Muscle of arm (tissue), 12 donors: ENCODE results near the gene AP4E1. TPM values are rescaled to one million over a fixed set of nuclear protein-coding genes. Genes with fewer than 3 reads are reported as not detected.
"Not testable (repeated sequence)": the region's sequence is repeated elsewhere in the genome, so short reads cannot be mapped to it uniquely, and the experiment has no call there.

ENCODE experiments used
- DNase-seq: peaks from one replicate; pipeline ENCODE4 v3.0.0-alpha.2; 2013
- polyA plus RNA-seq, 12 donors: library from polyadenylated mRNA; unstranded; fragments of 120-200 nt; gene quantifications; one replicate each; pipeline ENCODE4 v1.2.1, GENCODE V29; 2013; ENCODE audit not compliant: insufficient read length in 12 of 12

Gene AP4E1
- polyA plus RNA-seq, 12 donors: 6.9 to 10.7 (median 8.7) TPM; not detected in 1

DNA sequence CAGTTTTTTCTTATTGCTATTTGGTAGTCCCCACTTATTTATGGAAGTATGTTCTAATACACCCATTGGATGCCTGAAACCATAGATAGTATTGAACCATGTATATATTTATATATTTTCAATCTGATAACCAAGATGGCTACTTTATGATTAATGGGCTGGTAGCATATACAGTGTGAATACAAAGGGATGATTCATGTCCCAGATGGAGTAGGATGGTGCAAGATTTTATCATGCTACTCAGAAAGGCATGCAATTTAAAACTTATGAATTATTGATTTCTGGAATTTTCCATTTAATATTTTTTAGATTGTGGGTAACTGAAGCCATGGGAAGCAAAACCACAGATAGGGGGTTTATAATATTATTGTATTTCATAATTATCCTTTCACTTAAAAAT, 35.2 kb downstream of the AP4E1 start:
- no peak for DNase-seq

DNA sequence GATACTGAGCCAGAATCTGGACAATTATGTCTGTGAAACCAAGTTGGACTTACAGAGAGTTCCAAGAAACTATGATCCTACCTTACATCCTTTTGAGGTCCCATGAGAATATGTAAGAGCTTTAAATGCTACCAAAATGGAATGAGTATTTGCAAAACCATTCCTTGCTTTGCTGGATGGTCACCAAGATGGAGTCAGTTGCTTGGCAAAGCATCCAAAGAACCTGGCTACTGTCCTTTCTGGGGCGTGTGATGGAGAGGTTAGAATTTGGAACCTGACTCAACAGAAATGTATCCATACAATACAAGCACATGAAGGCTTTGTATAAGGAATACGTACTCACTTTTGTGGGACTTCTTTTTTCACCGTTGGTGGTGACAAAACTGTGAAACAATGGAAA, 36.2 kb downstream of the AP4E1 start:
- no peak for DNase-seq

DNA sequence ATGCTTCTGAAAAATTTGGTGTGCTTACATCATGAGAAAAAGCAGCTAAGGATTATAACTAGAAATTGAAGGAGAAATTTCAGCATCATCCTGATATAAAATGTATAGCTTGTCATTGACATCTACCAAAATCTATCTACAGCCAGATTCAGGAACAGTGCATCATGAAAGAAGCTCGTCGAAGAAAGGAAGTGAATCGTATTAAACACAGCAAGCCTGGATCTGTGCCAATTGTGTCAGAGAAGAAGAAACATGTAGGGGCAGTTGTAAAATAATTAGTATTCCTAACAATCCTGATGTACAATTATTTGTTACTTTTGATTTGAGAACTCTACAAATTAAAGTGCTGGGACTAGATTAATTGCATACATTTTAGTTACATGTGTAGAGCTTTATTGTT, 37.2 kb downstream of the AP4E1 start:
- DNase-seq: no peak

DNA sequence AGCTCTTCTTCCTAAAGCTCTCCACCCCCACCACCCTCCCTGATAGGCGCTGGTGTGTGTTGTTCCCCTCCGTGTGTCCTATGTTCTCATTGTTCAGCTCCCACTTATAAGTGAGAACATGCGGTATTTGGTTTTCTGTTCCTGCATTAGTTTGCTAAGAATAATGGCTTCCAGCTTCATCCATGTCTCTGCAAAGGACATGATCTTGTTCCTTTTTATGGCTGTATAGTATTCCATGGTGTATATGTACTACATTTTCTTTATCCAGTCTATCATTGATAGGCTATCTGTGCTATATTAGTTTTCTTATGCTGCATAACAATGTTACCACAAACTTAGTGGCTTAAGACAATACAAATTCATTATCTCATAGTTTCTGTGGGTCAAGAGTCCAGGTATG, 42.3 kb downstream of the AP4E1 start:
- DNase-seq: not testable (repeated sequence)

DNA sequence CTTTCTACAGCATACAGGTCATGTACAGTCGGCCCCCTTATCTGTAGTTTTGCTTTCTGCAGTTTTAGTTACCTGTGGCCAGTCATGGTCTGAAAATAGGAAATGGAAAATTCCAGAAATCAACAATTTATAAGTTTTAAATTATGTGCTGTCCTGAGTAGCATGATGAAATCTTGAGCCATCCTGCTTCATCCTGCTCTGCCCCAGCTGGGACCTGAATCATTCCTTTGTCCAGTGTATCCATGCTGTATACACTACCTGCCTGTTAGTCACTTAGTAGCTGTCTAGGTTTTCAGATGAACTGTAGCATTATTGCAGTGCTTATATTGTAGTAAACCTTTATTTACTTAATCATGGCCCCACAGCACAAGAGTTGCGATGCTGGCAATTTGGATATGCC, 44.8 kb downstream of the AP4E1 start:
- DNase-seq: no peak

DNA sequence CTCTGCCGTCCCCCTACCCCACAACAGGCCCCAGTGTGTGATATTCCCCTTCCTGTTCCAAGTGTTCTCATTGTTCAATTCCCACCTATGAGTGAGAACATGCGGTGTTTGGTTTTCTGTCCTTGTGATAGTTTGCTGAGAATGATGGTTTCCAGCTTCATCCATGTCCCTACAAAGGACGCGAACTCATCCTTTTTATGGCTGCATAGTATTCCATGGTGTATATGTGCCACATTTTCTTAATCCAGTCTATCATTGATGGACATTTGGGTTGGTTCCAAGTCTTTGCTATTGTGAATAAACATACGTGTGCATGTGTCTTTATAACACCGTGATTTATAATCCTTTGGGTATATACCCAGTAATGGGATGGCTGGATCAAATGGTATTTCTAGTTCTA, 46.4 kb downstream of the AP4E1 start:
- DNase-seq: not testable (repeated sequence)

DNA sequence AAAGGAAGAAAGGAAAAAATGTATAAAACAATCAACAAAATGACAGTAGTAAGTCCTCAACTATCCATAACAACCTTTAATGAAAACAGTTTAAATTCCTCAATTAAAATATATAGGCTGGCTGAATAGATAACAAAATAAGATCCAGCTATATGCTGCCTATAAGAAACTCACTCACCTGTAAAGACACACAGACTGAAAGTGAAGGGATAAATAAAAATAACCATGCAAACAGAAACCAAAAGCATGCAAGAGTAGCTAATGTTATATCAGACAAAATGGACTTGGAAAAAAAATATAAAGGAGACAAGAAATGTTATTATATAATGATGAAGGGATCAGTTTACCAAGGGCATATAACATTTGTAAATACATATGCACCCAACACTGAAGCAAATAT, 51.2 kb downstream of the AP4E1 start:
- DNase-seq: no peak

DNA sequence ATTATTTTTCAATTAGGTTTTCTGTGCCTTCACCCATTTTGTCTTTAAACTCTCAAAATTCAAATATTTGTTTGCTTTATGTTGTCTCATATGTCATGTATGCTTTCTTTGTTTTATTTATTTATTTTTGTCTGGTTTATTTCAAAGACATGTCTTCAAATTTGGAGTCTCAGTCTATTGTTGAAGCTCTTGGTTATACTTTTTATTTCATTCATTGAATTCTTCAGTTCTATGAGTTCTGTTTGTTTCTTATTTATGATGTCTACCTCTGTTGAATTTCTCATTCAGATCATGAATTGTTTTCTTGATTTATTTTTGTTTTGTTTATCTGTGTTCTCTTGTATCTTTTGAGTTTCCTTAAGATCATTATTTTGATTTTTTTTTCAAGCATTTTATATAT, 55.6 kb downstream of the AP4E1 start:
- no peak for DNase-seq

DNA sequence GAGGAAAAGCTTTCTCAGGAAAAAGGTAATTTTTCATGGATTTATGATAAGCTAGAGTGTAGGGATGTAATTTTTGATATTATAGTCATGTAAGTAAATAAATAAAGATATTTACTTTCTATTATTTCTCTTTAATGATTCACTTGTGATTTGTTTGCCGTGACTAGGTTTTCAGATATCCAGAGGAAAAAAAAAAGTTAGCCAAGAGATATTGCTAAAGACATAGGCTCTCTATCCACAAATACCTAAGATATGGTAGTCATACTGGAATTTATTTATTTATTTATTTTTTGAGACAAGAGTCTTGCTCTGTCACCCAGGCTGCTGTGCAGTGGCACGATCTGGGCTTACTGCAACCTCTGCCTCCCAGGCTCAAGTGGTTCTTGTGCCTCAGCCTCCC, 59.9 kb downstream of the AP4E1 start:
- DNase-seq: no peak

DNA sequence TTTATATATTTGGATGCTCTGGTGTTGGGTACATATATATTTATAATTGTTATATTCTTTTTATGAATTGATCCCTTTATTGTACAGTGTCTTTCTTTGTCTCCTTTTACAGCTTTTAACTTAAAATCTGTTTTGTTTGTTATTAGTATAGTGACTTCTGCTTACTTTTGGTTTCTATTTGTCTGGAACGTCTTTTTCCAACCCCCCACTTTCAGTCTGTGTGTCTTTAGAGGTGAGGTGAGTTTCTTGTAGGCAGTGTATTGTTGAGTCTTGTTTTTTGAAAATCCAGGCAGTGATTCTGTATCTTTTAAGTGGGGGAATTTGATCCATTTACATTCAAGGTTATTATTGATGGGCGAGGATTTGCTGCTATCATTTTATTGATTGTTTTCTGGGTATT, 62.0 kb downstream of the AP4E1 start:
- no peak for DNase-seq

DNA sequence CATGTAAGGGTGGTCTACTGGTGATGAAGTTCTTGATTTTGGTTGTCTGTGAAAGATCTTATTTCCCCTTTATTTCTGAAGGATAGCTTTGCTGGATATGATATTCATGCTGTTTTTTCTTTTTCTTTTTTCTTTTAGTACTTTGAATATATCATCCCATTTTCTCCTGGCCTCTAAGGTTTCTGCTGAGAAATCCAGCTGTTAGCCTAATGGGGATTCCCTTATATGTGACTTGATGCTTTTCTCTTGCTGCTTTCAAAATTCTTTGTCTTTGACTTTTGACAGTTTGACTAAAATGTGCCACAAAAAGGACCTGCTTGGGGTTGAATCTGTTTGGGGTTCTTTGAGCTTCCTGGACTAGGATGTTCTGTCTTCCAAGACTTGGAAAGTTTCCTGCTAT, 62.6 kb downstream of the AP4E1 start:
- DNase-seq: no peak

DNA sequence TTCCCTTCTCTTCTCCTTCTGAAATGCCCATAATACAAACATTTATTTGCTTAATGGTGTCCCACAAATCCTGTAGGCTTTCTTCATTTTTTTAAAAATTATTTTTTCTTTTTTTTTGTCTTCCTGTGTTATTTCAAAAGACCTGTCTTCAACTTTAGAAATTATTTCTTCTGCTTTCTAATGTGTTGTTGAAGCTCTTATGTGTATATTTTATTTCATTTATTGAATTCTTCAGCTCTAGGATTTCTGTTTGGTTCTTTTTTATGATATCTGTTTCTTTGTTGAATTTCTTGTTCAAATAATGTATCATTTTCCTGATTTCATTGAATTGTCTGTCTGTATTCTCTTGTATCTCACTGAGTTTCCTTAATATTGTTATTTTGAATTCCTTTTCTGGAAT, 63.1 kb downstream of the AP4E1 start:
- DNase-seq: no peak

DNA sequence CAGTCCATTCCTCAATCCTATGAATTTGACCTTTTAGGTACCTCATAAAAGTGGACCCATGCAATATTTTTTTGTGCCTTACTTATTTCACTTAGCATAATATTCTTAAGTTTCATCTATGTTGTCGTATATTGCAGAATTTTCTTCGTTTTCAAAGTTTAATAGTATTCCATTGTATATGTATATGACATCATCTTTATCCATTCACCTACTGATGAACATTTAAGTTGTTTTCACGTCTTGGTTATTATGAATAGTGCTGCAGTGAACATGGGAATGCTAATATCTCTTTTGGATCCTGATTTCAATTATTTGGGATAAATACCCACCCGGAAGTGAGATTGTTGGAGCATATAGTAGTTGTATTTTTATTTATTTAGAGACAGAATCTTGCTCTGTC, 65.1 kb downstream of the AP4E1 start:
- no peak for DNase-seq

DNA sequence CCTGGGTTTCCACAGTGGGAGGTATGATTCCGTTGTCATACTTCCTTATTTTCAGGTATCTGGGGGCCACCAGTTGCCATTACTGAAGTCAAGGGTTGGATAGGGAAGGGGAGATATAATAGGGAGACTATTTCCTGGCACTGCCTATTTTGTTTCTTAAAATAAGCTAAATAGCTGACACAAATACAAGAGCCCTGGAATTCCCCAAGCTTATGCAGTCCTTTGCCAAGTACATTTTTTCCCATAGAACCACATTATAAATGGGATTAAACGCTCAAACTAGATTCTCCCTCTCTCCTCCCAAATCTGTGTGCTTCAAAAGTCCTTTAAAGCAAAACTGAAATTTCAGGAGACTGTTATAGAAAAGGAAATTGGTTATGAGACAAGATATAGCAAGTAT, 68.7 kb downstream of the AP4E1 start:
- DNase-seq: peak; percentile 35

DNA sequence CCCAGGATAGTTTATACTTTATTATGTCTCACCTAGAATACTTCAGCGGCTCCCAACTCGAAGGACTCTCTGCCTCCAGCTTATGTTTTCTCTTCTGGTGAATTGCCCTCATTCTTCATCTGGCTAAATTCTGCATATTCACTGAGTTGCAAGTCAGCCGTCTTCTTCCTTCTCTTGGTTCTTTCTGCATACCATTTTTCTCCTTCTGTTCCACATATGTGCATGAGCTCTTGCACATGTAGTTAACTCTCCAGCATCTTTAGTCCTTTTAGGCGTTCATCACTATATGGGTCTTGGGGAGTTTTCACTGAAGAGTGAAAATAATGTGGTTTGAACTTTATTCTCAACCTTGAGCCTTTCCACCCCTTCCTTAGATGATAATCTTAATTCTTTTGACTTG, 70.1 kb downstream of the AP4E1 start:
- no peak for DNase-seq

DNA sequence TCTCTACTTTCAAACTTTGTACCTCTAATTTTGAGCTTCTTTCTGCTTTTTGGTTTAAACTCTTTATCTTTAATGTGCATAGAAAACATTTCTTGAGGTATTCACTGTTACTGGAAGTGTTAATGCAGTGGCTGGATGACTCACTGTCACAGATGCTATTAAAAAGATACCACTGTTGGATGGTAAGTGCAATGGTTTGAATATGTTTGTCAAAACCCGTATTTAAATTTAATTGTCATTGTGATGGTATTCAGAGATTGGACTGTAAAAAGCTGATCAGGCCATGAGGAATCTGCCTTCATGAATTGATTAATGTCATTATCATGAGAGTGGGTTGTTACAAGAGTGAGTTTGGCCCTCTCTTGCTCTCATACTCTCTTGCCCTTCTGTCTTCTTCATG, 70.6 kb downstream of the AP4E1 start:
- no peak for DNase-seq

DNA sequence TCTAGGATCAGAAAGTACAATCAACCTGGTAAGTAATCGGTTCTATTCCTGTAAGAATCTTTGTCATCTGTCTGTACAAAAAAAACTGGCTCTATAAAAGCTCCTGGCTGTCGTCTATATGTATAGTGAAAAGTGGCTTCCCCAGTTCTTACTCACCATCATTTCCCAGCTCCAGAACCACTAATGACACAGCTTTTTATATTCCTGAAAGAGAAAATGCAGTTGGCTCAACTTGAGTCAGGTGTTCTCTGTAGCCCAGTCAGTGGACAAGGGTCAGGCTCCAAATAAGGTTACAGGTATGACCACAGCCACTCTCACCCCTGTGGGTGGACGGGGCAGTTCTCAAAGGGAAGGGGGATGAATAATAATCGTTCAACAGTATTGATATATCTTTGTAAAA, 85.1 kb downstream of the AP4E1 start:
- no peak for DNase-seq

DNA sequence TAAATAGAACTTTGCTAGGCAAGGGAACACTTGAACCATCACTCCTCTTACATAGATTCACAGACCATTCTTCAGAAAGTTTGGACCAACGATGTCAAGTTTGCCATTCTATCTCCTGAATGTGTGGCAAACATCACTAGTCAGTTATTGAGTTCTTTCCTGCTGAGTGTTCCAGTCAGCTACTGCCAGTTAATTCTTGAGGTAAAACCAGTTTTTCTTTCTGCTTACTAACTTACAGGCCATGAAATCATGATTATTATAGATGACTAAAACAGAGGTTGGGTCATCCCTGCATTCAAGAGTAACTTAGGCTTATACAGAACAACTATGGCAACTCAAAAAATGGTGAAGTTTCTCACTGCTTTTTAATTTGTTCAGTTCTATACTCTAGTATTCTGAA, 88.2 kb downstream of the AP4E1 start:
- DNase-seq: no peak

DNA sequence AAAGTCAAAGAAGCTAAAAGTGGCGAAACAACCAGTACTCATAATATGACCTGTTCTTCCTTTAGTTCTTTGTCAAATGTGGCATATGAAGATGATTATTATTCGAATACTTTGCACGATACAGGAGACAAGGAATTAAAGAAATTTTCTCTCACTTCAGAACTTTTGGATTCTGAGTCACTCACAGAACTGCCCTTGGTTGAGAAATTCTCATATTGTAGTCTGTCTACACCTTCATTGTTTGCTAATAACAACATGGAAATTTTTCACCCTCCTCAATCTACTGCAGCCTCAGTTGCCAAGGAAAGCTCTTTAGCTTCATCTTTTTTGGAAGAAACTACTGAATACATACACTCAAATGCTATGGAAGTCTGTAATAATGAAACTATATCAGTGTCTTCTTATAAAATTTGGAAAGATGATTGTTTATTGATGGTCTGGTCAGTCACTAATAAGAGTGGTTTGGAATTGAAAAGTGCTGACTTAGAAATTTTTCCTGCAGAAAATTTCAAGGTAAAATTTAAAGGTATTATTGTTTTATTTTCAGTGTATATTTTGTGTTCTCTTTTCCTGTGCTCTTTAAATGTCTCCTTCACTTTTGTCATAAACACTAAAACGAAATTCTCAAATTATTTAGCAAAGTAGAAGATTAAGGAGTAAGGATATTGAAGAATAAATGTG, 89.0 kb downstream of the AP4E1 start:
- DNase-seq: no peak

DNA sequence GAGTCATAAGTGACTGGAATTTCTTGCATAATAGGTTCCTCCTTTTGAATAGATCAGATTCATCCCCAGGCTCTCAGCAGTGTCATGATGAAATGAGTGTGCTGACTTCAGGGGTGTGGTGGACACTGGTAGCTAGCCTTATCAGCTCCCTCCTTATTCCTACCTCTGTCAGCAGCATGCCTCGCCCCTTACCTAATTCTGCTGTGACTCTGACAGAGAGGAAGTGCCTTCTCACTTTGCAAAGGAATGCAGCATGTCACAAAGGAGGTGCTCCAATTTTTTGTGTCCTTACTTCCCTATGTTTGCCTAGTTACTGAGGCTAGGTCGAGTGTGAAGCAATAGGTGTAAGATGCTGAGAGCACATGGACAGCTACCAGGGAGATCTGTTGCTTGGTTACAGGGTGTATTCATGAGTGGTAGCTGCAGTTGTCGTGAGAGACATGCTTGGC, 95.6 kb downstream of the AP4E1 start:
- DNase-seq: no peak

DNA sequence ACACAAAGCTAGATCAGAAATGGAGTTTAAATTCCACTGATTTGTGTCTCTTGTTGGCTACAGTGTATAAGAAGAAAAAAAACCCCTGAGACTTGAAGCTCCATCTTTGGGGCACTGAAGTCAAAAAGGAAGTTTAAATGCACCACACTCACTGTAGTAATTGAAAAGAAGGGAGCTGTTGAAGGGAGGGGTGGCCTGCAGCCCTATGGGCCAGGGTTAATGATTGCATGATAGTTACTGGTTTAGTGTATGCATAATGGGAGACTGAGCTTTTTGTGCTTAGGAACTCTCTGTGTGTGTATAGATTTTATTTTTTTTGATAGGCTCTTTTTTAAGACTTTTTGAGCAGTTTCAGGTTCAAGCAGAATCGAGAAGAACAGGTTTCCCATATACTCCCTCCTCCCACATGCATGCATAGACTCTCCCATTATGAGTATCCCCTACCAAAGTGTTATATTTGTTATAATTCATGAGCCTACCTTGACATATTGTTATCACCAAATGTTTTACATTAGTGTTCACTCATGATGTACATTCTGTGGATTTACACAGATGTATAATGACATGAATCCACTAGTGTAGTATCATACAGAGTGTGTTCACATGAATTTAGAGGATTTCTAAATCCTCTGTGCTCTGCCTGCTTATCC, 98.0 kb downstream of the AP4E1 start:
- no peak for DNase-seq

DNA sequence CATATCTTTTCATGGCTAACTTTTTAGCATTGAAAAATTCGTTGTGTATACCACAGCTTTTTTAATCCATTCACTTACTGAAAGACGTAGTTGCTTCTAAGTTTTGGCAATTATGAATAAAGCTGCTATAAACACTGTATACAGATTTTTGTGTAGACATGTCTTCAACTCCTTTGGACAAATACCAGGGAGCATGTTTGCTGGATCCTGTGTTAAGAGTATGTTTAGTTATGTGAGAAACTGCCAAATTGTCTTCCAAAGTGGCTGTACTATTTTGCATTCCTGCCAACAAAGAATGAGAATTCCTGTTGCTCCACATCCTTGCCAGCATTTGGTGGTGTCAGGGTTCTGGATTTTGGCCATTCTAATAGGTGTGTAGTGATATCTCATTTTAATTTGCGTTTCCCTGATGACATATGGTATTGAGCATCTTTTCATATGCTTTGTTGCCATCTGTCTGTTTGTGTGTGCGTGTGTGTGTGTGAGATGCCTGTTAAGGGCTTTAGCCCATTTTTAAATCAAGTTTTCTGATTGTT, 98.7 kb downstream of the AP4E1 start:
- no peak for DNase-seq

DNA sequence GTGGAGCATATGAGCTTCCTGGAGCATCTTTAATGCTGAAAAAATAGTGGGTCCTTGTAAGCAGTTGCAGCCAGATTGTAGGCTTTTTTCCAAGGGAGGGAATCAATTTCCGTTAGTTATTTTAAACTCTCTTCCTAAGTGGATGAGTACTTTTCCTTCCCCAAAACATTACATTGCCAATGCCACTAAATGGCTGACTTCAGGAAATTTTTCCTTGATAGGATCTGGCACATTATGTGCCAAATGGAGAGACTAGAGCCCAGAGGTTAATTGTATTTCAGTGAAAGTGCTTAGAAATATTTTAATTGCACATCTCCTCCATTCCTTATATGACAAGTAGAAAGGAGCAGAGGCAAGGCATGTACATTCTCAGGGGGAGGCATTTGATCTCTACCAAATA, 102.7 kb downstream of the AP4E1 start:
- no peak for DNase-seq

DNA sequence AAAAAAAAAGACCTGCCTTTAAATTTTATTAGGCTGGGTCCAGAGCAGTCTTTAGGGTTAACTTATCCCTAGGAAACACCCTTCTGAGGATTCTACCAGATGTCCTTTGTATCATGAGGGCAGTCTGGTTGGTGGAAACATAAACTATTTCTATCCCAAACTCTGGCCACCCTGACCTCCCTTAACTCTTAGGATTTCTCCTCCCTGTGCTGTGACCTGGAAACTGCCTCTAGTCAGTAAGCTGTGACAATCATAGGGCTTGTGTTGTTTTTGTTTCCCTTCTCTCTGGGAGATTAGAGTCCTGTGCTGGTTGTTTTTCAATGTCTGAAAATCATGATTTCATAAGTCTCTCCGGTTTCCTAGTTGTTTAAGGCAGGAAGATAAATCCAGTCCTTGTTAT, 108.1 kb downstream of the AP4E1 start:
- no peak for DNase-seq
